Stimulated activated CD4-positive, alpha-beta T cell treated with anti-CD3 and anti-CD28 coated beads, Interleukin-1b, Interleukin-23, amount 100 ng/mL, for 48 hours (primary cell): ENCODE results near the gene GAL.
"Not testable (repeated sequence)": the region's sequence is repeated elsewhere in the genome, so short reads cannot be mapped to it uniquely, and the experiment has no call there.

Experiments
- DNase-seq: peaks from one replicate; pipeline ENCODE4 v3.0.0-alpha.2; 2020

GAL gene

GRCh38 chr11:68684385-68685356 lies at the start of gene GAL:
GAL (plus strand) TSS chr11:68684544; CDS start chr11:68684924, 380 bp downstream.
- no peak for DNase-seq

GRCh38 chr11:68634606-68635005 lies 49.7 kb upstream of the GAL start:
- not testable (repeated sequence) for DNase-seq

- DNase-seq, result not testable (repeated sequence)
These were observed 49.2 kb upstream of the GAL start for GRCh38 chr11:68635172-68635571.

- not testable (repeated sequence) for DNase-seq
These were observed 48.5 kb upstream of the GAL start for GRCh38 chr11:68635883-68636282.

GRCh38 chr11:68639322-68639721 lies 45.0 kb upstream of the GAL start:
- DNase-seq, result not testable (repeated sequence)

GRCh38 chr11:68641880-68642279 lies 42.5 kb upstream of the GAL start:
- no peak for DNase-seq

- DNase-seq, result no peak
These were observed 40.8 kb upstream of the GAL start for GRCh38 chr11:68643585-68643984.

GRCh38 chr11:68646832-68647231 lies 37.5 kb upstream of the GAL start:
- no peak for DNase-seq

- DNase-seq, result no peak
These were observed 34.3 kb upstream of the GAL start for GRCh38 chr11:68649851-68650555.

- no peak for DNase-seq
These were observed 33.5 kb upstream of the GAL start for GRCh38 chr11:68650801-68651200.

- no peak for DNase-seq
These were observed 32.9 kb upstream of the GAL start for GRCh38 chr11:68651208-68651984.

GRCh38 chr11:68651985-68652682 lies 32.2 kb upstream of the GAL start:
- DNase-seq, result no peak

- DNase-seq, result no peak
These were observed 31.6 kb upstream of the GAL start for GRCh38 chr11:68652683-68653156.

GRCh38 chr11:68653486-68654430 lies 30.6 kb upstream of the GAL start:
- DNase-seq, result no peak

GRCh38 chr11:68654978-68655377 lies 29.4 kb upstream of the GAL start:
- no peak for DNase-seq

- DNase-seq, result no peak
These were observed 28.9 kb upstream of the GAL start for GRCh38 chr11:68655406-68655805.

- DNase-seq, result no peak
These were observed 28.5 kb upstream of the GAL start for GRCh38 chr11:68655806-68656205.

- no peak for DNase-seq
These were observed 27.1 kb upstream of the GAL start for GRCh38 chr11:68657021-68657780.

- no peak for DNase-seq
These were observed 26.2 kb upstream of the GAL start for GRCh38 chr11:68658097-68658496.

- DNase-seq, result no peak
These were observed 25.7 kb upstream of the GAL start for GRCh38 chr11:68658661-68659060.
